Measurements from ENCODE around the gene NFATC2.

The NFATC2 gene

GRCh38 chr20:51373713-51374455 is 168.6 kb downstream of the NFATC2 start:
- TF ChIP-seq REST (IDR thresholded peaks at IDR 0.05; ENCODE audit: low read depth) (no peak), CEBPB (IDR thresholded peaks at IDR 0.05) (no peak), TAF1 (IDR thresholded peaks at IDR 0.05; ENCODE audit: low read depth) (no peak), EGR1 (IDR thresholded peaks at IDR 0.05) (no peak), MAX (IDR thresholded peaks at IDR 0.05) (no peak), ZBTB7A (IDR thresholded peaks at IDR 0.05; ENCODE audit: low read depth) (no peak), USF1 (IDR thresholded peaks at IDR 0.05) (no peak), TCF12 (IDR thresholded peaks at IDR 0.05; ENCODE audit: low read depth) (no peak), TEAD4 (IDR thresholded peaks at IDR 0.05) (no peak), FOXM1 (IDR thresholded peaks at IDR 0.05; ENCODE audit: borderline replicate concordance, low read depth) (no peak)

GRCh38 chr20:51372966-51373365 is 169.6 kb downstream of the NFATC2 start:
- TF ChIP-seq USF1 (IDR thresholded peaks at IDR 0.05) (no peak), TEAD4 (IDR thresholded peaks at IDR 0.05) (no peak), EP300 (IDR thresholded peaks at IDR 0.05; ENCODE audit: borderline replicate concordance) (no peak), ZBTB7A (IDR thresholded peaks at IDR 0.05; ENCODE audit: low read depth) (no peak), CREB1 (IDR thresholded peaks at IDR 0.05; ENCODE audit: low read depth) (no peak), EGR1 (IDR thresholded peaks at IDR 0.05) (no peak), REST (IDR thresholded peaks at IDR 0.05; ENCODE audit: low read depth) (no peak)

- TF ChIP-seq RAD21 (IDR thresholded peaks at IDR 0.05; ENCODE audit: low read depth) (peak; percentile 94), CREB1 (IDR thresholded peaks at IDR 0.05; ENCODE audit: low read depth) (no peak)
Observed at GRCh38 chr20:51372176-51372803, 170.2 kb downstream of the NFATC2 start.

- TF ChIP-seq ZBTB7A (IDR thresholded peaks at IDR 0.05; ENCODE audit: low read depth): no peak
- TF ChIP-seq EP300 (IDR thresholded peaks at IDR 0.05; ENCODE audit: borderline replicate concordance): no peak
- TF ChIP-seq CREB1 (IDR thresholded peaks at IDR 0.05; ENCODE audit: low read depth): no peak
- TF ChIP-seq YY1 (IDR thresholded peaks at IDR 0.05; ENCODE audit: low read depth): no peak
- no peak for TF ChIP-seq TAF1 (IDR thresholded peaks at IDR 0.05; ENCODE audit: low read depth)
- TF ChIP-seq RAD21 (IDR thresholded peaks at IDR 0.05; ENCODE audit: low read depth): no peak
- TF ChIP-seq CEBPB (IDR thresholded peaks at IDR 0.05): no peak
- no peak for TF ChIP-seq NFIC (IDR thresholded peaks at IDR 0.05)
- no peak for TF ChIP-seq REST (IDR thresholded peaks at IDR 0.05; ENCODE audit: low read depth)
- no peak for TF ChIP-seq FOXM1 (IDR thresholded peaks at IDR 0.05; ENCODE audit: borderline replicate concordance, low read depth)
- no peak for TF ChIP-seq TCF12 (IDR thresholded peaks at IDR 0.05; ENCODE audit: low read depth)
- no peak for TF ChIP-seq TEAD4 (IDR thresholded peaks at IDR 0.05)
- no peak for TF ChIP-seq MAX (IDR thresholded peaks at IDR 0.05)
- TF ChIP-seq EGR1 (IDR thresholded peaks at IDR 0.05): no peak
- no peak for TF ChIP-seq USF1 (IDR thresholded peaks at IDR 0.05)
Observed at GRCh38 chr20:51371720-51372119, 170.8 kb downstream of the NFATC2 start.
